ENCODE measurements around the gene LRRC8D.

DNA sequence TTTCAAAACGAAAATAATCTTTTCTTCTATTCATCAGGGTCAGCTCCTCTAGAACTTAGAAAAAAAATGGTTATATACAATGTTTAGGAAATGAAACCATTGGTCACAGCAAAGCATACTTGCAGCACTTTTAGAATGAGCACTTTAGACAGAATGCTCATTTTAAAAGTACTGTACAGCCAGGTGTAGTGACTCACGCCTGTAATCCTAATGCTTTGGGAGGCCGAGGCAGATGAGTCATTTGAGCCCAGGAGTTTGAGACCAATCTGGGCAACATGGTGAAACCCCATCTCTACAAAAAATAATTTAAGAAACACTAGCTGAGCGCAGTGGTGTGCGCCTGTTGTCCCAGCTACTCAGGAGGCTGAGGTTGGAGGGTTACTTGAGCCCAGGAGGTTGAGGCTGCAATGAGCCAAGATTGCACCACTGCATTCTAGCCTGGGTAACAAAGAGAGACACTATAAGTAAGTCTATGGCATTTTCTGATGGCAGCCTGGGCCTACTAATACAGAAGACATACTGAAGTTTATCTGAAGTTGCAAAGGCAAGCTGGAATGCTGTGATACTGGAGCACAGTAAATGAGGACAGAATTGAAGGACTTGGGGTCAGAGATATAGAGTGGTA lies 125.1 kb downstream of the LRRC8D start:
- TF ChIP-seq KLF6 (CRISPR knock-in tag; IDR thresholded peaks at IDR 0.05; ENCODE audit: borderline replicate concordance) (no peak), FOXP1 (CRISPR knock-in tag; IDR thresholded peaks at IDR 0.05) (no peak), FOSL1 (tag; conservative IDR thresholded peaks at IDR 0.05) (peak; percentile 85), ZFPM2 (CRISPR knock-in tag; IDR thresholded peaks at IDR 0.05) (no peak), ETV6 (IDR thresholded peaks at IDR 0.05; ENCODE audit: borderline replicate concordance in 1 of 2, low read depth in 2 of 2, low read length in 1 of 2) (no peak), ETV6 (CRISPR knock-in tag; IDR thresholded peaks at IDR 0.05; ENCODE audit: borderline replicate concordance) (no peak), SIN3A (IDR thresholded peaks at IDR 0.05; ENCODE audit: borderline replicate concordance in 2 of 2, control insufficient read depth in 1 of 2, low read depth in 2 of 2, low read length in 2 of 2) (no peak), STAT5B (CRISPR knock-in tag; IDR thresholded peaks at IDR 0.05) (no peak), NFE2 (IDR thresholded peaks at IDR 0.05; ENCODE audit: low read depth) (no peak), TCF3 (CRISPR knock-in tag; IDR thresholded peaks at IDR 0.05) (peak; percentile 42; the same call in 1 of the 2 replicates)
- TF ChIP-seq, protein P1, sequence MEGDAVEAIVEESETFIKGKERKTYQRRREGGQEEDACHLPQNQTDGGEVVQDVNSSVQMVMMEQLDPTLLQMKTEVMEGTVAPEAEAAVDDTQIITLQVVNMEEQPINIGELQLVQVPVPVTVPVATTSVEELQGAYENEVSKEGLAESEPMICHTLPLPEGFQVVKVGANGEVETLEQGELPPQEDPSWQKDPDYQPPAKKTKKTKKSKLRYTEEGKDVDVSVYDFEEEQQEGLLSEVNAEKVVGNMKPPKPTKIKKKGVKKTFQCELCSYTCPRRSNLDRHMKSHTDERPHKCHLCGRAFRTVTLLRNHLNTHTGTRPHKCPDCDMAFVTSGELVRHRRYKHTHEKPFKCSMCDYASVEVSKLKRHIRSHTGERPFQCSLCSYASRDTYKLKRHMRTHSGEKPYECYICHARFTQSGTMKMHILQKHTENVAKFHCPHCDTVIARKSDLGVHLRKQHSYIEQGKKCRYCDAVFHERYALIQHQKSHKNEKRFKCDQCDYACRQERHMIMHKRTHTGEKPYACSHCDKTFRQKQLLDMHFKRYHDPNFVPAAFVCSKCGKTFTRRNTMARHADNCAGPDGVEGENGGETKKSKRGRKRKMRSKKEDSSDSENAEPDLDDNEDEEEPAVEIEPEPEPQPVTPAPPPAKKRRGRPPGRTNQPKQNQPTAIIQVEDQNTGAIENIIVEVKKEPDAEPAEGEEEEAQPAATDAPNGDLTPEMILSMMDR (IDR thresholded peaks at IDR 0.05 in 2 of 3, conservative IDR thresholded peaks at IDR 0.05 in 1 of 3; ENCODE audit: insufficient read depth in 2 of 3, low read depth in 1 of 3, low read length in 3 of 3): no peak
- TF ChIP-seq, protein P2, sequence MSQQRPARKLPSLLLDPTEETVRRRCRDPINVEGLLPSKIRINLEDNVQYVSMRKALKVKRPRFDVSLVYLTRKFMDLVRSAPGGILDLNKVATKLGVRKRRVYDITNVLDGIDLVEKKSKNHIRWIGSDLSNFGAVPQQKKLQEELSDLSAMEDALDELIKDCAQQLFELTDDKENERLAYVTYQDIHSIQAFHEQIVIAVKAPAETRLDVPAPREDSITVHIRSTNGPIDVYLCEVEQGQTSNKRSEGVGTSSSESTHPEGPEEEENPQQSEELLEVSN (IDR thresholded peaks at IDR 0.05; ENCODE audit: borderline replicate concordance in 1 of 2, extremely low read depth in 1 of 2, insufficient read depth in 1 of 2, insufficient read length in 1 of 2, low read depth in 1 of 2, low read length in 1 of 2, poor library complexity in 1 of 2, severe bottlenecking in 1 of 2): no peak
- TF ChIP-seq, protein P3, sequence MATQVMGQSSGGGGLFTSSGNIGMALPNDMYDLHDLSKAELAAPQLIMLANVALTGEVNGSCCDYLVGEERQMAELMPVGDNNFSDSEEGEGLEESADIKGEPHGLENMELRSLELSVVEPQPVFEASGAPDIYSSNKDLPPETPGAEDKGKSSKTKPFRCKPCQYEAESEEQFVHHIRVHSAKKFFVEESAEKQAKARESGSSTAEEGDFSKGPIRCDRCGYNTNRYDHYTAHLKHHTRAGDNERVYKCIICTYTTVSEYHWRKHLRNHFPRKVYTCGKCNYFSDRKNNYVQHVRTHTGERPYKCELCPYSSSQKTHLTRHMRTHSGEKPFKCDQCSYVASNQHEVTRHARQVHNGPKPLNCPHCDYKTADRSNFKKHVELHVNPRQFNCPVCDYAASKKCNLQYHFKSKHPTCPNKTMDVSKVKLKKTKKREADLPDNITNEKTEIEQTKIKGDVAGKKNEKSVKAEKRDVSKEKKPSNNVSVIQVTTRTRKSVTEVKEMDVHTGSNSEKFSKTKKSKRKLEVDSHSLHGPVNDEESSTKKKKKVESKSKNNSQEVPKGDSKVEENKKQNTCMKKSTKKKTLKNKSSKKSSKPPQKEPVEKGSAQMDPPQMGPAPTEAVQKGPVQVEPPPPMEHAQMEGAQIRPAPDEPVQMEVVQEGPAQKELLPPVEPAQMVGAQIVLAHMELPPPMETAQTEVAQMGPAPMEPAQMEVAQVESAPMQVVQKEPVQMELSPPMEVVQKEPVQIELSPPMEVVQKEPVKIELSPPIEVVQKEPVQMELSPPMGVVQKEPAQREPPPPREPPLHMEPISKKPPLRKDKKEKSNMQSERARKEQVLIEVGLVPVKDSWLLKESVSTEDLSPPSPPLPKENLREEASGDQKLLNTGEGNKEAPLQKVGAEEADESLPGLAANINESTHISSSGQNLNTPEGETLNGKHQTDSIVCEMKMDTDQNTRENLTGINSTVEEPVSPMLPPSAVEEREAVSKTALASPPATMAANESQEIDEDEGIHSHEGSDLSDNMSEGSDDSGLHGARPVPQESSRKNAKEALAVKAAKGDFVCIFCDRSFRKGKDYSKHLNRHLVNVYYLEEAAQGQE (IDR thresholded peaks at IDR 0.05; ENCODE audit: borderline replicate concordance): no peak
- TF ChIP-seq, protein P3 (CRISPR knock-in tag; IDR thresholded peaks at IDR 0.05; ENCODE audit: low read depth): no peak
- TF ChIP-seq, protein P4, sequence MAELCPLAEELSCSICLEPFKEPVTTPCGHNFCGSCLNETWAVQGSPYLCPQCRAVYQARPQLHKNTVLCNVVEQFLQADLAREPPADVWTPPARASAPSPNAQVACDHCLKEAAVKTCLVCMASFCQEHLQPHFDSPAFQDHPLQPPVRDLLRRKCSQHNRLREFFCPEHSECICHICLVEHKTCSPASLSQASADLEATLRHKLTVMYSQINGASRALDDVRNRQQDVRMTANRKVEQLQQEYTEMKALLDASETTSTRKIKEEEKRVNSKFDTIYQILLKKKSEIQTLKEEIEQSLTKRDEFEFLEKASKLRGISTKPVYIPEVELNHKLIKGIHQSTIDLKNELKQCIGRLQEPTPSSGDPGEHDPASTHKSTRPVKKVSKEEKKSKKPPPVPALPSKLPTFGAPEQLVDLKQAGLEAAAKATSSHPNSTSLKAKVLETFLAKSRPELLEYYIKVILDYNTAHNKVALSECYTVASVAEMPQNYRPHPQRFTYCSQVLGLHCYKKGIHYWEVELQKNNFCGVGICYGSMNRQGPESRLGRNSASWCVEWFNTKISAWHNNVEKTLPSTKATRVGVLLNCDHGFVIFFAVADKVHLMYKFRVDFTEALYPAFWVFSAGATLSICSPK (IDR thresholded peaks at IDR 0.05; ENCODE audit: borderline replicate concordance): no peak
